ENCODE data around the gene RANBP17.
"Not testable (repeated sequence)": the region's sequence is repeated elsewhere in the genome, so short reads cannot be mapped to it uniquely, and the experiment has no call there.

The RANBP17 gene

GRCh38 chr5:170870390-170870789 is 8.6 kb downstream of the RANBP17 start:
- not testable (repeated sequence) for DNase-seq

- DNase-seq, result no peak
These were observed 12.2 kb downstream of the RANBP17 start for GRCh38 chr5:170874017-170874416.

DNA sequence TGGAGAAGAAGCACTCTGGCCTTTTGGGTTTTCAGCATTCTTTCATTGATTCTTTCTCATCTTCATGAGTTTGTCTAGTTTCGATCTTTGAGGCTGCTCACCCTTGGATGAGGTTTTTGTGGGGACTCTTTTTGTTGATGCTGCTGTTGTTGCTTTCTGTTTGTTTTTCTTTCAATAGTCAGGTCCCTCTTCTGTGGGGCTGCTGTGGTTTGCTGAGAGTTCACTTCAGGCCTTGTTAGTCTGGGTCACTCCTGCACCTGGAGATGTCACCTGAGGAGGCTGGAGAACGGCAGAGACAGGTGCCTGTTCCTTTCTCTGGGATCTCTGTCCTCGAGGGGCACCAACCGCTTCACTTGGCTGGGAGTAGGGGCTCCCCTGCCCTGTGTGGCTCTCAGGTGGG is 14.0 kb downstream of the RANBP17 start:
- DNase-seq, result no peak

DNA sequence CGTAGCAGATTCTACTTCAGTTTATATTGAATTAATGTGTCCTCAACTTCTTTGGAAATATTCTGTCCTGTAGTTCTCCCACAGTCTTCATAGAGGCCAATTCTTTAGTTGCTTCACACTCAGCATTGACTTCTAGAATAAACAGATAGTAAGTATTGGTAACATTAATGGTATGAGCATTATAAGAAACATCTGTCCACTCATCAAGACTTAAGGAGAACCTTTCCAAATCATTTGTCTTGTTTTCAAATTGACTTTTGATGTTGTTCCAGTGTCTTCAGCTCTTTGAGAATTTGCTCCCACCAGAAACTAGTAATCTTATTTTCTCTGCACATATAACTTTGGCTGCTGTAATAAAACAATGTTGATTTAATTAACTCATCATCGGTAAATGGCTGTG is 18.3 kb downstream of the RANBP17 start:
- no peak for DNase-seq

DNA sequence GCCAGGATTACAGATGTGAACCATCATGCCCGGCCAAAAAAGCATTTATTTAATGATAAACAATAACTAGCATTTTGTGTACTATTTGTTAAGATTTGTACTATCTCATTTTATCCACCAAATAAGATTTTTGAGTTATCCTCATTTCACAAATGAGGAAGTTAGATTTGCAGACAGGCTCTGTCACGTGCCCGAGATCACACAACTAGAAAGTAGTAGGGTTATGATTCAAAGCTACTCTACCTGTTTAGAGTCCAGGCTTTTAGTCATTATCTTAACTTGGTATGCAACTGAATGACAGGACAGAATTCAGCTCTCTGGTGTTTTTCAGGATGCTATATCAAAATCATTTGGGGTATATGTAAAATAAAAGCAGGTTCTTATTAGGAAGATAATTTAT is 20.5 kb downstream of the RANBP17 start:
- DNase-seq, result no peak

DNA sequence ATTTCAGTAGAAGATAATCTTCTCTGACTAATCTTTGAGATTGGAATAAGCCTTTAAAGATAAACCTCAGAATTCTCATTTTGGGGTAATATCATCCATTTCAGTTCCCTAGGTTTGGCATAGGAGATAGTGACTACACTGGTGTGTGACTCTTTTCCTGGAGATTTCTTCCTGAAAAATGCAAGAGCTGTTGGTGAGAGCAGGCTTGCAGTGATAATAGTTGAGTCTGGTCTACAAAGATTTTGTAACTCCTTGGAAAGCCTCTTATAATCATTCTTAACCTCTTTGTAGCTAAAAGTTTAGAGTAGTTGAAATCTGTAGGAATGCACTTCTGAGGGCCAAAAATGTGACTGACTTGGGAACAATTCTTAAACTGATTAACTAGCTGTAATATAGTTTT is 23.4 kb downstream of the RANBP17 start:
- no peak for DNase-seq

GRCh38 chr5:170885809-170886208 is 24.0 kb downstream of the RANBP17 start:
- no peak for DNase-seq

GRCh38 chr5:170886210-170886894 is 24.5 kb downstream of the RANBP17 start:
- DNase-seq, result no peak

GRCh38 chr5:170892196-170892595 is 30.4 kb downstream of the RANBP17 start:
- no peak for DNase-seq

GRCh38 chr5:170894665-170895064 is 32.8 kb downstream of the RANBP17 start:
- no peak for DNase-seq

DNA sequence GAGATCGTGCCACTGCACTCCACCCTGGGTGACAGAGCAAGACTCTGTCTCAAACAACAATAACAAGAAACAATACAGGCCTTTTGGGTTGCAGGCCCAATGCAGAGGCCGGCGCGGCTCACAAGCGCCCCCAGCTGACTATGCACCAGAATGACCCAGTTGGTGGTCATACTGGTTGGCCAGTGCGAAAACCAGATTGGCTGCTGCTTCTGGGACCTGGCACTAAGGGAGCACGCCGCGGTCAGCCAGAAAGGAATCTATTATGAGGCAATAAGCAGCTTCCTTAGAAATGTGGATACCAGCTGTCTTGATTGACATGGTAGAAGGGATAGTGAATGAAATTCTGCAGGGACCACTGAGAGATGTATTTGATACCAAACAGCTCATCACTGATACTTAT is 35.0 kb downstream of the RANBP17 start:
- no peak for DNase-seq

GRCh38 chr5:170903075-170903474 is 41.3 kb downstream of the RANBP17 start:
- DNase-seq, result no peak

- DNase-seq, result no peak
These were observed 45.9 kb downstream of the RANBP17 start for GRCh38 chr5:170907758-170908157.

GRCh38 chr5:170913573-170913972 is 51.8 kb downstream of the RANBP17 start:
- DNase-seq, result no peak

DNA sequence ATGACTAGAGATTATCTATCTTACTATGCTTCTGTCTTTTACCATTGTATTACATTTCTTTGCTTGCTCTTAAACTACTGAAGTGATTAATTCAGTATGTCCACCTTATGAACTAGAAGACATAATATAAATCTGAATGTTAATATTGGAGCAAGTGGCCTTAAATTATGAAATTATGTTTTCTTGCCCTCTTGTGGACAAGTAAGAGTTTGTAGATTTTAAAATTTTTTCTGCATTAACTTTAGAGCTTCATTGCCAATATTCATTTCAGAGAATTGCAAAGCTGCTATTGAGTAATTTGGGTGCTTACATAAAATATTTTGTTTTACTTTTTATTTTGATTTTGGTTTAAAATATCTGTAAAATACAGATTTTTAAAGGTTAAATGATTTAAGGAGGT is 55.3 kb downstream of the RANBP17 start:
- DNase-seq, result no peak

GRCh38 chr5:170920196-170920595 is 58.4 kb downstream of the RANBP17 start:
- no peak for DNase-seq

DNA sequence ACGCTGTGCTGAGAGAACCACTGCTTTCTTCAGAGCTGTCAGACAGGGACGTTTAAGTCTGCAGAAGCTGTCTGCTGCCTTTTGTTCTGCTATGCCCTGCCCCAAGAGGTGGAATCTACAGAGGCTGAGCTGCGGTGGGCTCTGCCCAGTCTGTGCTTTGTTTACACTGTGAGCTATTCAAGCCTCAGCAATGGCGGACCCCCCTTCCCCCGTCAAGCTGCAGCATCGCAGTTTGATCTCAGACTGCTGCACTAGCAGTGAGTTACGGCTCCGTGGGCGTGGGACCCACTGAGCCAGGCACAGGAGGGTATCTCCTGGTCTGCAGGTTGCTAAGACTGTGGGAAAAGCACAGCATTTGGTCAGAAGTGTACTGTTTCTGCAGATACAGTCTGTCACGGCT is 60.5 kb downstream of the RANBP17 start:
- DNase-seq, result not testable (repeated sequence)

GRCh38 chr5:170923910-170924620 is 62.2 kb downstream of the RANBP17 start:
- DNase-seq, result no peak

DNA sequence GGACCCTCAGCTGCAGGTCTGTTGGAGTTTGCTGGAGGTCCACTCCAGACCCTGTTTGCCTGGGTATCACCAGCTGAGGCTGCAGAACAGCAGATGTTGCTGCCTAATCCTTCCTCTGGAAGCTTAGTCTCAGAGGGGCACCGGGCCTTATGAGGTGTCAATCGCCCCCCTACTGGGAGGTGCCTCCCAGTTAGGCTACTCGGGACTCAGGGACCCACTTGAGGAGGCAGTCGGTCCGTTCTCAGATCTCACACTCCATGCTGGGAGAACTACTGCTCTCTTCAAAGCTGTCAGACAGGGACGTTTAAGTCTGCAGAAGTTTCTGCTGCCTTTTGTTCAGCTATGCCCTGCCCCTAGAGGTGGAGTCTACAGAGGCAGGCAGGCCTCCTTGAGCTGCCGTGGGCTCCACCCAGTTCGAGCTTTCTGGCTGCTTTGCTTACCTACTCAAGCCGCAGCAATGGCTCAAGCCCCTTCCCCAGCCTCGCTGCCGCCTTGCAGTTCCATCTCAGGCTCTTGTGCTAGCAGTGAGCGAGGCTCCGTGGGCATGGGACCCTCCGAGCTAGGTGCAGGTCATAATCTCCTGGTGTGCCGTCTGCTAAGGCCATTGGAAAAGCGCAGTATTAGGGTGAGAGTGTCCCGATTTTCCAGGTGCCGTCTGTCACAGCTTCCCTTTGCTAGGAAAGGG is 73.9 kb downstream of the RANBP17 start:
- DNase-seq, result not testable (repeated sequence)

GRCh38 chr5:170937072-170937471 is 75.3 kb downstream of the RANBP17 start:
- no peak for DNase-seq

- no peak for DNase-seq
These were observed 76.1 kb downstream of the RANBP17 start for GRCh38 chr5:170937914-170938313.

GRCh38 chr5:170939178-170939577 is 77.4 kb downstream of the RANBP17 start:
- DNase-seq, result no peak

GRCh38 chr5:170941788-170942187 is 80.0 kb downstream of the RANBP17 start:
- DNase-seq, result no peak

GRCh38 chr5:170945275-170945674 is 83.5 kb downstream of the RANBP17 start:
- no peak for DNase-seq
